HUES6 (cell line): ENCODE measurements around the gene TSPAN9.
A peak's percentile ranks its signal among the peaks of the same experiment; 100 is the strongest.

Source experiments
- H3K27ac ChIP-seq: 2 replicates; pipeline ENCODE4 v1.7.0; 2013; ENCODE audit warnings: low read depth, mild to moderate bottlenecking, low read length, inconsistent platforms
- H3K27me3 ChIP-seq: 2 replicates; pipeline ENCODE4 v1.6.1; 2013; ENCODE audit warnings: low read length; ENCODE audit not compliant: control insufficient read depth, insufficient read depth
- H3K36me3 ChIP-seq: 2 replicates; pipeline ENCODE4 v1.6.1; 2013; ENCODE audit warnings: low read length; ENCODE audit not compliant: control insufficient read depth, insufficient read depth
- H3K4me1 ChIP-seq: 2 replicates; pipeline ENCODE4 v1.6.1; 2013; ENCODE audit warnings: low read length; ENCODE audit not compliant: control insufficient read depth, insufficient read depth
- H3K4me3 ChIP-seq: 2 replicates; pipeline ENCODE4 v1.5.1; 2013; ENCODE audit warnings: low read depth, low read length
- H3K9ac ChIP-seq: one replicate; pipeline ENCODE4 v1.6.1; 2013; ENCODE audit warnings: mild to moderate bottlenecking, low read length
- H3K9me3 ChIP-seq: 2 replicates; pipeline ENCODE4 v1.6.1; 2013; ENCODE audit warnings: low read depth, low read length; ENCODE audit not compliant: control insufficient read depth, insufficient read depth

The TSPAN9 gene

DNA sequence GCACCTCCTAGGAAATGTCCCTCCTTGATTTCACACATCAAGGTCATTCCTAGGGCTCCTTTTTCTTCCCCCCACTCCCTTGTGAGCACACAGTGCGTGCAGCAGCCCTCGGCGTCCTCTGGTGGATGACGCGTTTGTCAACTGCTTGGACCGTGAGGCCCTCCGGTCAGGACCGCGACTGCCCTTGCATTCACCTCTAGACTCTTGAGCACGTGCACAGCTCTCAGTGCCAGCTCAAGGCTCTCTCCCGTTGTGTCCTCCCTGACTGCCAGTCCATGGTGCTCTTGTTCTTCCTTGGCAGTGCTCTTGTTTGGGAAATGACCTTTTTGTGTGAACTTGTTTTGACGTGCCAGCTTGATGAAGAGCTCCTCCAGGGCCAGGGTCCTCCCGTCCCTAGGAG lies 67.9 kb downstream of the TSPAN9 start:
- H3K27me3 ChIP-seq = no peaks in the 10 kb centered on the region
- no peak overlapping the region for H3K9ac ChIP-seq
- H3K4me1 ChIP-seq = peaks cover 16% of the 10 kb centered on the region
- no peak overlapping the region for H3K4me3 ChIP-seq
- no peaks in the 10 kb centered on the region for H3K9me3 ChIP-seq
- H3K36me3 ChIP-seq = no peaks in the 10 kb centered on the region
- no peak overlapping the region for H3K27ac ChIP-seq

DNA sequence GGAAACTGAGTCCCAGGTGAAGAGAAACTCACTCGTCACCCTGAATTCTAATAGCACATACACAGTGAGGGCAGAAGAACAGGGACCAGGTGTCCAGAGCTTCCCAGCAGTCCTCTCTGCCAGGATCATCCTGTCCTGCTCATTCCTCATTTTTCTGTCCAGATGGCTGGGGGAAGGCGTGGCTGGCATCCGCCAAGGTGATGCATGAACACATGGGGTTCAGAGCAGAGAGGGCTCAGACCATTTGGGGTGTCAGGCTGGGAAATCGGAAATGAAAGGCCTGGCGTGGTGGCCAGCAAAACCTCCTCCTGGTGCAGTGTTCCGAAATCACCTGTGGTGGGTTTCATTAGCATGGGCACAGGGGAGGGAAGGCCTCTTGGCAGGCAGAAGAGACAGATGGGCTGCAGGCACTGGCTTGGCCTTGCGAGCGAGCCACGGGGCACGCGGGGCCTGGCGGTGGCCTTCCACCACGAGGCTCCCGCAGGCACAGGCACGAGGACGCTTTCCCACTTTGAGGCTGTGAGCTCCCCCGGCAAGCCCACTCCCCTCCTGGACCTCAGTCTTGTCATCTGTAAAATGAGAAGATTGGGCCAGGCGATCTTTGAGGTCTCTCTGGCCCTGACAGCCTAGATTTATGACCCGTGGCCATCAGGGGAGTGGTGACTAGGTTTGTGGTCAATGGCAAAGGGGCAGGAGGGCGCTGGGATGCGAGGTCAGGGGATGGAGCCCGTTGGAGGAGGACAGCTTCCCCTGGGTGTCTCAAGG lies 68.5 kb downstream of the TSPAN9 start:
- H3K4me1 ChIP-seq = peaks cover 23% of the 10 kb centered on the region
- H3K27me3 ChIP-seq = no peaks in the 10 kb centered on the region
- H3K4me3 ChIP-seq = no peak overlapping the region
- H3K27ac ChIP-seq = no peak overlapping the region
- no peak overlapping the region for H3K9ac ChIP-seq
- H3K9me3 ChIP-seq = no peaks in the 10 kb centered on the region
- no peaks in the 10 kb centered on the region for H3K36me3 ChIP-seq

DNA sequence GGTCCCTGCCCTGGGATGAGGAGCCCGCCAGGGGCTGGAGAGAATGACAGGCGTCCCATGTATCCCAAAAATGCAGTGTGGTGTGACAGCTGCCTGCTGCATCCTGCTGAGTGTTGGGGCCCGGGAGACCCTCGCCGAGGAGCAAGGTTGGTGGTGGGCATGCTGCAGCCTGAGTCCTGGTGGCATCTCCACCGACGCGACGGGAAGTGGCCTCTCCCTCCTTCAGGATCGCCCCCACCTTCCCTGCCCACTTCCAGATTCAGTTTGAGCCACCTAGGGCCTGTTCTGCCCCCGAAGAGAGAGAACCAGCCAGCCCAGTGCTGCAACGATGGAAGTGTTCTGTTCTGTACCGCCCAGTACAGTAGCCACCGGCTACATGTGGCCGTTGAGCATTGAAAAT lies 70.1 kb downstream of the TSPAN9 start:
- H3K4me1 ChIP-seq = peaks cover 38% of the 10 kb centered on the region
- no peaks in the 10 kb centered on the region for H3K9me3 ChIP-seq
- no peak overlapping the region for H3K4me3 ChIP-seq
- H3K36me3 ChIP-seq = no peaks in the 10 kb centered on the region
- no peaks in the 10 kb centered on the region for H3K27me3 ChIP-seq
- H3K27ac ChIP-seq = no peak overlapping the region
- H3K9ac ChIP-seq = no peak overlapping the region

DNA sequence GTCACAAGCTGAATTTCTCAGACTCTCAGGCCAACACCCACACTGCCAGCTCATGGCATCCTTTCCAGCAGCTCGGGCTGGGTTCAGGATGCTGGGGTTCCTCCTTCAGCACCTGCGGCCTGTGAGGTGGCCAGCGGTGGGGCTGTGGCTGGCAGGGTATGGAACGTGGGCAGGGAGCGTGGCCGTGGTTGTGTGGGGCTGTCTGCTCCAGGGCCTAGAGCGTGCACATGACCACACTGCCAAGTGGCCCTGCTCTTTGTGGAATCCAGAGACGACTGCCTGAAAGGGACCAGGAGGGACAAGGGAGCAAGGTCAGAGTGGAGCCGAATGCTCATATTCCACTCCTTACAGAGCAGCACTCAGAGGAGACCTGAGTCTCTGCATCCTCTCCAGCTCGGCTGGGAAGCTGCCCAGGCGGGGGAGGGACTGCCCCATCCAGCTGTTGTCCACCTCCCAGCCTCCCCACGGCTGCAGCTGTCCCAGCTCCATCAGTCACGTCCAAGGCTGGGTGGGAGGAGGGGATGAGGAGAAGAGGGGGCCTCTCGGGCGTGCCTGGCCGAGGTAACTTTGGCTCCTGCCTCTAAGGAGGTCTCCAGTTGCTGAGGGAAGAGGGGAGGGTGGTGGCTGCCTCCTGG lies 71.3 kb downstream of the TSPAN9 start:
- Histone ChIP-seq H3K36me3 (no peaks in the 10 kb centered on the region), H3K27ac (no peak overlapping the region), H3K27me3 (no peaks in the 10 kb centered on the region), H3K4me1 (peaks cover 43% of the 10 kb centered on the region), H3K9ac (no peak overlapping the region), H3K9me3 (no peaks in the 10 kb centered on the region), H3K4me3 (no peak overlapping the region)

DNA sequence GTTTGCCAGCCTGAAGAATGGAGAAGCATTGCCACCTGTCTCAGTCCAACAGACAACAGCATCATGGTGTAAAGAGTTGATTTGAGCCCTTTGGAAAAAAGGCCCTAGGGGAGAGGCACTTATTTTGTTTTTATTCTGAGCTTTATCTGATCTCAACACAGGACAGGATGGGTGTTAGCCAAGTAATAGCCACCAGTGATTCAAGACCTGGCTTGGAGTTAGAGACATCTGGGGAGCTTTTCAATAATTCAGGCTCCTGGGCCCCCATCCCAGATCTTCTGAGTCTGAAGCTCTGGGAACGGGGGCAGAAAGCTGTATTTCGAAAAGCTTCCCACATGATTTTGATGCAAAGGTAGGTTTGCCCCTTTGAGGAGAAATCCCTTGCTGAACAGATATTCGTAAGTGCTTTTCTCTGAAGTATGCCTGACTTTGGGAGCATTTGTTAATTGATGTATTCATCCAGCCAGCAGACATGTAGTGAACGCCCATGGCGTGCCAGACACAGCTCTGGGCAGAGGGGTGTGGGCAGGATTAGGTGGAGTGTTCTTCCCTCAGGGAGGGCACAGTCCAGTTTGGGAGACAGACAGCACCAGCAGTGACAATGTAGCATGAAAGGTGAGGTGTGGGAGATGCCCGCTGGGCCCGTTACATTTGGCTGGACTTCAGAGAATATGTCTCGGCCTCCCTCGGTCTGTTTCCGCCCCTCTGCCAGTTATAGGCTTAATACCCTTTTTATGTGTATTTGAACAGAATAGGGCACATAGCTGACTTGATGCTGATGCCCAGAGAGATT lies 72.5 kb downstream of the TSPAN9 start:
- no peak overlapping the region for H3K9ac ChIP-seq
- H3K9me3 ChIP-seq = no peaks in the 10 kb centered on the region
- no peak overlapping the region for H3K4me3 ChIP-seq
- no peak overlapping the region for H3K27ac ChIP-seq
- no peaks in the 10 kb centered on the region for H3K27me3 ChIP-seq
- H3K4me1 ChIP-seq = peaks cover 43% of the 10 kb centered on the region
- H3K36me3 ChIP-seq = no peaks in the 10 kb centered on the region

DNA sequence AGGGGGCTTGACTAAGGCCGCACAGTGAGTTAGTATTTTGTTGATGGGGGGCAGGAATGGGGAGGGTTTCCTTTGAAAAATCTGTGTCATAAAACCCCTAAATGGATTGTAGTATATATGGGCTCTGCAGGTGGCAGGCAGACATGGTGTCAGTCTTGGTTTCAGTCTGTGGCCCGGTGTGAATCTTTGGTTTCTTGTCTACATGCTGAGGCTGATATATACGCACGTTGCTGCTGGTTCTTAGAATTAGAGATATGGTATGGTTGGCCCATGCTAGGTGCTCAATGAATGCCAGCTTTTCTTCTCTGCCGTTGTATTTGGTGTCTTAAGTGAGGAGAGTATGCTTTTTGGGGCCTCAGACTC lies 73.1 kb downstream of the TSPAN9 start:
- Histone ChIP-seq H3K4me3 (no peak overlapping the region), H3K27me3 (no peaks in the 10 kb centered on the region), H3K36me3 (no peaks in the 10 kb centered on the region), H3K9ac (no peak overlapping the region), H3K9me3 (no peaks in the 10 kb centered on the region), H3K27ac (no peak overlapping the region), H3K4me1 (peaks cover 43% of the 10 kb centered on the region)

DNA sequence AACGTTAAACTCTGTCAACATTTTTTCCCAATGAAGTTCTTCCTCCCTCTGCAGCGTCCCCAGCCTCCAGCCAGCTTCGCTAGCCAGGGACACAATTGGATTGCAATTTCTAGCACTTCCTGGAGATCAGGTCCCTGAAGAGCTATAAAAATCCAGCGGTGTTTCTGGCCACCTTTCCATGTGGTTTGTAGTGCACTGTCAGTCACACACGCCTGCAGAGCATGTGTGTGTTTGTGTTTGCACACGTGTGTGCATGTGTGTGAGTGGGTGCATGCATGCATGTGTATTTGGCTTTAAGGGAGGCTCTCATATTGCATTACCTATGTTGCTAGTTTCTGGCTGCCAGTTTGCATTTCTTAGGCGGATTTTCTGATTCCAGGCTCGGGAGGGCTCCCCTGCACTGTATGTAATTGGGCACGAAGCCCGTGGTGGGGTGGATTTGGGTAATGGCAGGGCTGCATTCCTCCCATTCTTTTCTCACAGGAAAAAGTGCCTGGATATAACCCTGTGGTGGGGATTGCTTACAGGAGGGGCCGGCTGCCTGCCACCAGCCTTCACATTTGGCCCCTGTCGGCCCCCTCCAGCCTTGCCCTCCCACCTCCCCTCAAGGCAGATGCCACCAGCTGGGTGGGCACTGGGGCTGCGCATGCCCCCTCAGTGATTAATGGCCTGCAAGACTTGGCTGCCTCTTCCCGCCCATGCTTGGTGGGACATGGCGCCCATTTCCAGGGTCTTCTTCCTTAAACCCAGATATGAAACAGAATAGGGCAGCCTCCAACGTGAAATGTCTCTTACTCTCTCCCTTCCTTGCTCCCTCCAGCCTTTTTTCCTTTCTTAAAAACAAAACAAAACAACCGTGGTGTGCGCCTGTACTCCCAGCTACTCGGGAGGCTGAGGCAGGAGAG lies 74.0 kb downstream of the TSPAN9 start:
- Histone ChIP-seq H3K36me3 (no peaks in the 10 kb centered on the region), H3K27ac (peak overlapping the region; percentile 63; the same call in 1 of the 2 replicates), H3K4me3 (peak overlapping the region; percentile 38; the same call in 1 of the 2 replicates), H3K4me1 (peaks cover 50% of the 10 kb centered on the region), H3K27me3 (no peaks in the 10 kb centered on the region), H3K9ac (peak overlapping the region; percentile 62), H3K9me3 (no peaks in the 10 kb centered on the region)

DNA sequence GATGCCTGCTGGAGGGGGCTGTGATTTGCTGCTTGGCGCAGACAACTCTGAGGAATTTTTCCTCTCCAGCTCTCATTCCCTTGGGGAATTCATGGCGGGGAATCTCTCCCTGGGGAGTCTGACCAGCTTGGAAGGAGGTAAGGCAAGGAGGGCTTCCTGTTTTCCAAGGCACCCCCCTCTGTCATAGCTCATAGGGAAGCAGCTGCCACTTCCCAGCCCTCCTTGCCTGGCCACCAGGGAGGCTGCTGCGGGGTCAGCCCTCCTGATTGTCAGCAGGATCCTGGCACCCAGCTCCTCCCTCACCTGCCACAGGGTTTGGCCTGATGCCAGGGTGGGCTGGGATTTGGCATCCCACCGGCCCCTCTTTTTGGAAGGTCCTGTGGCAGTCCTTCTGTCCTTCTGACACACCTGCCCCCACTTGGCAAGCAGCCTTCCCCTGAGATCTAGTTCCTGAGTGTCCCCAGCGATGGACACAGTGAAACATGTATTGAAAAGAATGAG lies 74.9 kb downstream of the TSPAN9 start:
- H3K27me3 ChIP-seq = no peaks in the 10 kb centered on the region
- H3K4me3 ChIP-seq = no peak overlapping the region
- H3K9me3 ChIP-seq = no peaks in the 10 kb centered on the region
- peaks cover 51% of the 10 kb centered on the region for H3K4me1 ChIP-seq
- no peaks in the 10 kb centered on the region for H3K36me3 ChIP-seq
- no peak overlapping the region for H3K27ac ChIP-seq
- no peak overlapping the region for H3K9ac ChIP-seq

DNA sequence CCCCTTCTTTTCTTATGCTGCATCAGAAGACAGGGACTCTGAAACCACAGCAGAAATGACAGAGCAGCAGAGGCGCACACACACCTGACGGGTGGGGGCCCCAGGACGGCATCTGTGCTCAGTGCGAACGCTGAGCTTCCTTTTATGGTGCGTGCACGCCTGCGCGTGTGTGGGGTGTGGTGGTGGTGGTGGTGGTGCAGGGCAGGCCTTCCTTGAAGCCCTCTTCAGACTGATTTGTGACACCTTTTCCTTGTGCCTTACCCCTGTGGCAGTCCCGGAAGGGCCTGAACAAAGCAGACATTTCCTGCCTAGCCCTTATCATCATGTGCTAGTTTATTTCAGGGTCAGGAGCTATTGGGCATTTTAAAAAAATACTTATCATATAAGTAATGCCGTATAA lies 75.7 kb downstream of the TSPAN9 start:
- Histone ChIP-seq H3K27ac (no peak overlapping the region), H3K4me1 (peaks cover 51% of the 10 kb centered on the region), H3K36me3 (no peaks in the 10 kb centered on the region), H3K9ac (no peak overlapping the region), H3K4me3 (no peak overlapping the region), H3K27me3 (no peaks in the 10 kb centered on the region), H3K9me3 (no peaks in the 10 kb centered on the region)

DNA sequence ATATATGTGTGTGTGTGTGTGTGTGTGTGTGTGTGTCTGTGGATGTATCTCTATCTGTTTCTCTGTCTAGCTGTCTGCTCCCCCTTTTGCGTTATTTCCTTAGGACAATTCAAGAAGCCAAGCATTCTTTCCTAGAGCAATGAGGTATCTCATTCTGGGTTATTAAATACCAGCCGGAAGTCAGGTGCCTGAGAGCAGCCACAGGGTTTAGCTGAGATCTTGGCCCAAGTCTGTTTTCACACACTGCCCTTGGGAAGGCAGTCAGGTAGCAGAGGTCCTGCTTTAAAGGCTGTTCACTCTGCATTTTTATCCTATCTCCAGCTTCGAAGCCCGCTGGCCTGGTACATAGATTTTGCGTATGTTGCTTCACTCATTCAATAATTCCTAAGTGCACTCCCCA lies 76.8 kb downstream of the TSPAN9 start:
- H3K9me3 ChIP-seq = no peaks in the 10 kb centered on the region
- H3K4me1 ChIP-seq = peaks cover 48% of the 10 kb centered on the region
- no peak overlapping the region for H3K9ac ChIP-seq
- no peaks in the 10 kb centered on the region for H3K36me3 ChIP-seq
- H3K27me3 ChIP-seq = no peaks in the 10 kb centered on the region
- no peak overlapping the region for H3K4me3 ChIP-seq
- H3K27ac ChIP-seq = no peak overlapping the region
